ENCODE results near the gene IBSP.

IBSP gene

GRCh38 chr4:87838890-87839591 is 39.7 kb downstream of the IBSP start:
- no peak for DNase-seq

GRCh38 chr4:87839592-87839946 is 40.2 kb downstream of the IBSP start:
- DNase-seq, result no peak

- DNase-seq, result no peak
Observed at GRCh38 chr4:87840149-87840548, 40.8 kb downstream of the IBSP start.

- no peak for DNase-seq
Observed at GRCh38 chr4:87843936-87844335, 44.6 kb downstream of the IBSP start.

- no peak for DNase-seq
Observed at GRCh38 chr4:87844452-87844851, 45.1 kb downstream of the IBSP start.

- no peak for DNase-seq
Observed at GRCh38 chr4:87846226-87846625, 46.9 kb downstream of the IBSP start.

- DNase-seq, result peak; percentile 15
Observed at GRCh38 chr4:87848622-87849351, 49.4 kb downstream of the IBSP start.

GRCh38 chr4:87849612-87850011 is 50.3 kb downstream of the IBSP start:
- no peak for DNase-seq

- DNase-seq, result peak; percentile 31
Observed at GRCh38 chr4:87851332-87851731, 52.0 kb downstream of the IBSP start.

GRCh38 chr4:87851953-87852352 is 52.6 kb downstream of the IBSP start:
- DNase-seq, result no peak

- DNase-seq, result no peak
Observed at GRCh38 chr4:87853108-87853507, 53.8 kb downstream of the IBSP start.

GRCh38 chr4:87853891-87854290 is 54.5 kb downstream of the IBSP start:
- DNase-seq, result no peak

GRCh38 chr4:87855559-87855958 is 56.2 kb downstream of the IBSP start:
- no peak for DNase-seq

GRCh38 chr4:87856816-87857215 is 57.5 kb downstream of the IBSP start:
- no peak for DNase-seq

GRCh38 chr4:87857789-87858188 is 58.4 kb downstream of the IBSP start:
- DNase-seq, result no peak
